ENCODE results near the gene PEX14.

The PEX14 gene

GRCh38 chr1:10507111-10507879 lies 32.5 kb downstream of the PEX14 start:
- no peak for DNase-seq (ENCODE audit: low read depth)
- peak; percentile 95 for TF ChIP-seq CTCF (conservative IDR thresholded peaks at IDR 0.05; ENCODE audit: low read depth, low read length)

GRCh38 chr1:10508511-10508951 lies 33.8 kb downstream of the PEX14 start:
- H3K4me3 ChIP-seq (ENCODE audit: low read length), result no peak overlapping the region
- peak; percentile 66 for DNase-seq (ENCODE audit: low read depth)
- TF ChIP-seq CTCF (conservative IDR thresholded peaks at IDR 0.05; ENCODE audit: low read depth, low read length), result no peak

More at GRCh38 chr1:10507111-10507879, 32.5 kb downstream of the PEX14 start:
- no peak overlapping the region for H3K4me3 ChIP-seq (ENCODE audit: low read length)

GRCh38 chr1:10509809-10510509 lies 35.2 kb downstream of the PEX14 start:
- no peak for DNase-seq (ENCODE audit: low read depth)
- no peak for TF ChIP-seq CTCF (conservative IDR thresholded peaks at IDR 0.05; ENCODE audit: low read depth, low read length)
- no peak overlapping the region for H3K4me3 ChIP-seq (ENCODE audit: low read length)

DNA sequence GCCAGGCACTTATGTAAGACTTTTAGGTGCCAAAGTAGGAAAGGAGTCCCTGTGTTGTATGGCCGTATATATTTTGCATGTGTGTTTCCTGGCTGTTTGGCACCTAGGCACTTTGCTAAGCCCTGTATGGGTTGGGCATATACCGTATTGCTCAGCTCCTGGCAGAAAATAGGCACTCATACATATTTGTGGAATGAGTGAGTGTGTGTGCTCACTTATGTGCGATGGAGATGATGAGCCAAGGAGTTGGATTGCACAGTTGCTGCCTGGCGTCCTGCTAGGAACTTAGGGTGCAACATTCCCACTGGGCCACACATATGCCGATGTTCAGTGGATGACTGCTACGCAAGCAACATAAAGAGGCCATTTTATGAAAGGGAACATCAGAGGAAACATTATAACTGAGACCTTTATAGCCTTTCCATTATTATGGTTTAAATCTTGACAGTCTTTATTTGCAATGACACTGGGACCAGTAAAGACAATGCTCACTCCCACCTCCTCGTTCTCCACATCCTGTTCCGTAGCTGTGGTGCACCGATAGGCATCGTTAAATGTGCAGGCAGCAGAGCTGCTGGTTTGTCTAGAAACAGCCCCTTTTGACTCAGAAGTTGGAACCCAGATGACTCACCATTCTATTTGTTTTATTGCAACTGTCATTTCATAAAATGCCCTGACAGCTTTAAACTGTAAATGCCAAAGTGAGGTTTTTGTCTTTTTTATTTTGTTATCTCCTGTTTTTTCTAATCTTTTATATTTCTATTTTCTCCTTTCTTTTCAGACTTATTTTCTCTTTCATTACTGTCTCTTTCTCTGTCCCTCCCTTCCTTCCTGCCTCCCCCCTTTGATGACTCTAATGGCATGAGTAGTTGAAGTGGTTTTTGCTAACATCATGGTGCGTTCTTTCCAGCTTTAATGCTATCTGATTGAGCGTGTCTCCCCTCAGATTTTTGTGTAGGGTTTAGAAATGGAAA lies 36.1 kb downstream of the PEX14 start:
- H3K4me3 ChIP-seq (ENCODE audit: low read length), result no peak overlapping the region
- no peak for DNase-seq (ENCODE audit: low read depth)
- no peak for TF ChIP-seq CTCF (conservative IDR thresholded peaks at IDR 0.05; ENCODE audit: low read depth, low read length)

DNA sequence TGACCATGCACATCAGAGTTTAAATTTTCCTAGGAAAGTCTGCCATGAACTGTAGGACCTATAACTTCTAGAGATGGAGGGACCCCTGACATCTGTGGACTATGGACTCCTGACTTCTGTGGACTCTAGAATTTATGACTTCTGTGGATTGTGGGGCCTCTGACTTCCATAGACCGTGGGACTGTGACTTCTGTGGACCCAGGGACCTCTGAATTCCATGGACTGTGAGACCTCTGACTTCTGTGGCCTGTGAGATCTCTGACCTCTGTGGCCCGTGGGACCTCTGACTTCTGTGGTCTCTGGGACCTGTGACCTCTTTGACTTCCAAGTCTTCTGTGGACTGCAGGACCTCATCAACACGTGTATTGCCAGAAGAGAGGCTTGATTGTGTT lies 36.7 kb downstream of the PEX14 start:
- TF ChIP-seq CTCF (conservative IDR thresholded peaks at IDR 0.05; ENCODE audit: low read depth, low read length), result no peak
- no peak for DNase-seq (ENCODE audit: low read depth)
- no peak overlapping the region for H3K4me3 ChIP-seq (ENCODE audit: low read length)

DNA sequence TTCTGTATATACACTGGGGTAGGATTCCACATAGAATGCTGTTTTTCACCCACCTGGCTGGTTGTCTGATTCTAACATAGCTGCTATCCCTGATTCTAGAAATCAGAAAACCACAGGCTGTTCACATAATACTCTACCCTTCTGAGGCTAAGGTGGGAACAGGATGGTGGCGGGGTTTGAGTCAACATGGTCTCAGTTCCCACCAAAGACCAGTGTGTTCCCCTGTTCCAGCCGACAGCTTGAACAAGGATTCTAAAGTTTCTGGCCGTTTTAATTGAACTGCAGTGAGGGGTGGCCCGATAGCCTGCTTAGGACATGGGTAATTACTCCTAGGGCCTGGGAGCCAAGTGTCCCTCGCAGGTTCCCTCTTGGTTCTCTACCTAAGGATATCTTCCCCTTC lies 38.4 kb downstream of the PEX14 start:
- DNase-seq (ENCODE audit: low read depth), result no peak
- TF ChIP-seq CTCF (conservative IDR thresholded peaks at IDR 0.05; ENCODE audit: low read depth, low read length), result no peak
- no peak overlapping the region for H3K4me3 ChIP-seq (ENCODE audit: low read length)
